NCI-H69 (cell line): ENCODE results near the gene NT5DC3.
A peak's percentile ranks its signal among the peaks of the same experiment; 100 is the strongest.

Experiments used
- DNase-seq: peaks from one replicate; lab custom pipeline; 2025; lab: John Stamatoyannopoulos, UW

NT5DC3 gene

GRCh38 chr12:103840876-103841689 lies at the start of gene NT5DC3:
TSS of gene NT5DC3 (minus strand) at chr12:103841234. CDS start at chr12:103841156, 78 bp downstream.
- DNase-seq, result peak; percentile 95

GRCh38 chr12:103887738-103888137 lies 46.7 kb upstream of the NT5DC3 start:
- no peak for DNase-seq

- DNase-seq, result no peak
These were observed 45.3 kb upstream of the NT5DC3 start for GRCh38 chr12:103886195-103886797.

- DNase-seq, result peak; percentile 87
These were observed 43.3 kb upstream of the NT5DC3 start for GRCh38 chr12:103884316-103884715.

GRCh38 chr12:103883908-103884307 lies 42.9 kb upstream of the NT5DC3 start:
- DNase-seq, result no peak

GRCh38 chr12:103882861-103883596 lies 42.0 kb upstream of the NT5DC3 start:
- DNase-seq, result peak; percentile 77

- DNase-seq, result peak; percentile 47
These were observed 40.2 kb upstream of the NT5DC3 start for GRCh38 chr12:103881261-103881660.

GRCh38 chr12:103880299-103881142 lies 39.5 kb upstream of the NT5DC3 start:
- DNase-seq, result peak; percentile 97

GRCh38 chr12:103879878-103880277 lies 38.8 kb upstream of the NT5DC3 start:
- DNase-seq, result peak; percentile 52

- DNase-seq, result peak; percentile 24
These were observed 38.1 kb upstream of the NT5DC3 start for GRCh38 chr12:103879048-103879692.

GRCh38 chr12:103877934-103878510 lies 37.0 kb upstream of the NT5DC3 start:
- DNase-seq, result peak; percentile 92

GRCh38 chr12:103877288-103877687 lies 36.3 kb upstream of the NT5DC3 start:
- DNase-seq, result no peak

GRCh38 chr12:103875666-103876065 lies 34.6 kb upstream of the NT5DC3 start:
- peak; percentile 73 for DNase-seq

- DNase-seq, result no peak
These were observed 27.2 kb upstream of the NT5DC3 start for GRCh38 chr12:103868215-103868614.

GRCh38 chr12:103865151-103865730 lies 24.2 kb upstream of the NT5DC3 start:
- no peak for DNase-seq

GRCh38 chr12:103864710-103865109 lies 23.7 kb upstream of the NT5DC3 start:
- DNase-seq, result no peak

GRCh38 chr12:103858953-103859601 lies 18.0 kb upstream of the NT5DC3 start:
- DNase-seq, result no peak

GRCh38 chr12:103858335-103858734 lies 17.3 kb upstream of the NT5DC3 start:
- no peak for DNase-seq

- DNase-seq, result no peak
These were observed 16.1 kb upstream of the NT5DC3 start for GRCh38 chr12:103857164-103857563.
